ENCODE data around the gene PNMA8A.

Gene PNMA8A

GRCh38 chr19:46496304-46496703 is 24.9 kb upstream of the PNMA8A start:
- TF ChIP-seq CTCF (IDR thresholded peaks at IDR 0.05; ENCODE audit: low read depth, low read length, missing control alignments) = no peak
- H3K4me3 ChIP-seq (ENCODE audit: low read depth, low read length) = no peak overlapping the region
- DNase-seq (ENCODE audit: low read depth) = no peak

GRCh38 chr19:46495786-46496099 is 24.4 kb upstream of the PNMA8A start, which contains the start of gene PNMA8B:
Gene PNMA8B (minus strand): TSS chr19:46495867. CDS start chr19:46495465, 402 bp downstream.
- TF ChIP-seq CTCF (IDR thresholded peaks at IDR 0.05; ENCODE audit: low read depth, low read length, missing control alignments) = no peak
- no peak within 1 kb of the TSS for H3K4me3 ChIP-seq (ENCODE audit: low read depth, low read length)

GRCh38 chr19:46494941-46495785 is 23.8 kb upstream of the PNMA8A start:
- DNase-seq (ENCODE audit: low read depth) = no peak
- TF ChIP-seq CTCF (IDR thresholded peaks at IDR 0.05; ENCODE audit: low read depth, low read length, missing control alignments) = no peak
- no peak overlapping the region for H3K4me3 ChIP-seq (ENCODE audit: low read depth, low read length)

More at GRCh38 chr19:46495786-46496099, 24.4 kb upstream of the PNMA8A start, which contains the start of gene PNMA8B:
- DNase-seq (ENCODE audit: low read depth) = no peak

GRCh38 chr19:46494146-46494940 is 23.0 kb upstream of the PNMA8A start:
- no peak for DNase-seq (ENCODE audit: low read depth)
- no peak for TF ChIP-seq CTCF (IDR thresholded peaks at IDR 0.05; ENCODE audit: low read depth, low read length, missing control alignments)
- no peak overlapping the region for H3K4me3 ChIP-seq (ENCODE audit: low read depth, low read length)

- no peak overlapping the region for H3K4me3 ChIP-seq (ENCODE audit: low read depth, low read length)
- TF ChIP-seq CTCF (IDR thresholded peaks at IDR 0.05; ENCODE audit: low read depth, low read length, missing control alignments) = no peak
- no peak for DNase-seq (ENCODE audit: low read depth)
Observed at GRCh38 chr19:46493236-46494145, 22.1 kb upstream of the PNMA8A start.

GRCh38 chr19:46492841-46493235 is 21.5 kb upstream of the PNMA8A start:
- no peak overlapping the region for H3K4me3 ChIP-seq (ENCODE audit: low read depth, low read length)
- DNase-seq (ENCODE audit: low read depth) = no peak
- TF ChIP-seq CTCF (IDR thresholded peaks at IDR 0.05; ENCODE audit: low read depth, low read length, missing control alignments) = no peak

All from GM12864 (cell line).